OCI-LY1 (cell line): ENCODE measurements around the gene DGKB.

Experiments used
- H2AFZ ChIP-seq: fragments of 200-600 bp; sonication (generic), shearing (Covaris generic); 2 replicates; pipeline ENCODE4 v1.6.0; 2014; ENCODE audit warnings: antibody characterized with exemption, mild to moderate bottlenecking, low read length
- H3F3A ChIP-seq: fragments of 200-600 bp; sonication (generic), shearing (Covaris generic); 2 replicates; pipeline ENCODE4 v1.6.0; 2014; ENCODE audit warnings: mild to moderate bottlenecking, antibody characterized with exemption, low read length, moderate library complexity; ENCODE audit not compliant: insufficient read depth
- H3K27ac ChIP-seq: fragments of 200-600 bp; sonication (generic); 2 replicates; pipeline ENCODE4 v1.5.1; 2014; ENCODE audit warnings: low read length, mixed run types, mild to moderate bottlenecking, low read depth; ENCODE audit not compliant: poor library complexity, severe bottlenecking
- H3K27me3 ChIP-seq: fragments of 200-600 bp; sonication (generic); 2 replicates; pipeline ENCODE4 v1.6.0; 2014; ENCODE audit warnings: antibody characterized with exemption, mild to moderate bottlenecking, low read length, moderate library complexity; ENCODE audit not compliant: insufficient read depth
- H3K36me3 ChIP-seq: fragments of 200-600 bp; sonication (generic); 2 replicates; pipeline ENCODE4 v1.6.1; 2014; ENCODE audit warnings: mild to moderate bottlenecking, antibody characterized with exemption, low read length, moderate library complexity, mixed read lengths; ENCODE audit not compliant: insufficient read depth
- H3K4me1 ChIP-seq: fragments of 200-600 bp; sonication (generic); 2 replicates; pipeline ENCODE4 v1.5.1; 2014; ENCODE audit warnings: mild to moderate bottlenecking, low read length, moderate library complexity; ENCODE audit not compliant: insufficient read depth, severe bottlenecking
- H3K4me2 ChIP-seq: fragments of 200-600 bp; sonication (generic), shearing (Covaris generic); 2 replicates; pipeline ENCODE4 v1.6.1; 2014; ENCODE audit warnings: low read length
- H3K4me3 ChIP-seq: fragments of 200-600 bp; sonication (generic); 2 replicates; pipeline ENCODE4 v1.5.1; 2014; ENCODE audit warnings: low read length, low read depth, mild to moderate bottlenecking, mixed read lengths; ENCODE audit not compliant: poor library complexity, severe bottlenecking
- H3K79me2 ChIP-seq: fragments of 200-600 bp; shearing (Covaris generic); 2 replicates; pipeline ENCODE4 v1.6.1; 2016; ENCODE audit warnings: mixed run types, low read length, mixed read lengths; ENCODE audit not compliant: insufficient read depth
- H3K9ac ChIP-seq: fragments of 200-600 bp; sonication (generic), shearing (Covaris generic); 2 replicates; pipeline ENCODE4 v1.6.1; 2014; ENCODE audit warnings: mild to moderate bottlenecking, low read length, mixed read lengths
- H3K9me2 ChIP-seq: fragments of 200-600 bp; sonication (generic), shearing (Covaris generic); 2 replicates; pipeline ENCODE4 v1.6.1; 2014; ENCODE audit warnings: low read depth, mild to moderate bottlenecking, low read length, mixed read lengths
- H3K9me3 ChIP-seq: fragments of 200-600 bp; shearing (Covaris generic); 2 replicates; pipeline ENCODE4 v1.6.1; 2014; ENCODE audit warnings: low read length, mixed read lengths
- H4K20me1 ChIP-seq: fragments of 200-600 bp; sonication (generic), shearing (Covaris generic); 2 replicates; pipeline ENCODE4 v1.6.0; 2016; ENCODE audit warnings: mild to moderate bottlenecking, low read length; ENCODE audit not compliant: insufficient read depth
- CTCF ChIP-seq: fragments of 200-600 bp; sonication (generic), shearing (Covaris generic); IDR thresholded peaks from 2 replicates; pipeline ENCODE4 v1.5.1; 2017; ENCODE audit warnings: mild to moderate bottlenecking, antibody characterized with exemption, low read length, moderate library complexity, mixed read lengths
- EZH2 ChIP-seq: fragments of 200-600 bp; sonication (generic), shearing (Covaris generic); IDR thresholded peaks from 2 replicates; pipeline ENCODE4 v1.8.0; 2017; ENCODE audit warnings: borderline replicate concordance, mixed run types, mild to moderate bottlenecking, antibody characterized with exemption, low read length, moderate library complexity, mixed read lengths

DGKB gene

GRCh38 chr7:14521183-14521582 is 381.4 kb downstream of the DGKB start:
- Histone ChIP-seq H3K79me2 (no peaks in the 10 kb centered on the region), H4K20me1 (no peaks in the 10 kb centered on the region), H3K9me2 (no peaks in the 10 kb centered on the region), H3K4me3 (no peak overlapping the region), H2AFZ (no peak overlapping the region), H3K27ac (no peak overlapping the region), H3K4me1 (no peaks in the 10 kb centered on the region), H3K27me3 (no peaks in the 10 kb centered on the region), H3K4me2 (no peak overlapping the region), H3K36me3 (no peaks in the 10 kb centered on the region), H3K9ac (no peak overlapping the region), H3F3A (no peaks in the 10 kb centered on the region), H3K9me3 (no peaks in the 10 kb centered on the region)
- TF ChIP-seq CTCF (no peak), EZH2 (no peak)

GRCh38 chr7:14510268-14510667 is 392.3 kb downstream of the DGKB start:
- no peak overlapping the region for H3K4me3 ChIP-seq
- H3K9me3 ChIP-seq, result no peaks in the 10 kb centered on the region
- no peak overlapping the region for H3K27ac ChIP-seq
- no peak overlapping the region for H3K4me2 ChIP-seq
- no peaks in the 10 kb centered on the region for H4K20me1 ChIP-seq
- no peaks in the 10 kb centered on the region for H3F3A ChIP-seq
- H3K79me2 ChIP-seq, result no peaks in the 10 kb centered on the region
- H3K4me1 ChIP-seq, result no peaks in the 10 kb centered on the region
- no peak overlapping the region for H3K9ac ChIP-seq
- H3K36me3 ChIP-seq, result no peaks in the 10 kb centered on the region
- no peaks in the 10 kb centered on the region for H3K27me3 ChIP-seq
- H3K9me2 ChIP-seq, result no peaks in the 10 kb centered on the region; the same call in 1 of the 2 replicates
- no peak for TF ChIP-seq CTCF
- no peak for TF ChIP-seq EZH2
- H2AFZ ChIP-seq, result no peak overlapping the region

GRCh38 chr7:14507617-14508016 is 394.9 kb downstream of the DGKB start:
- Histone ChIP-seq H2AFZ (no peak overlapping the region), H3K9me3 (no peaks in the 10 kb centered on the region)
- TF ChIP-seq EZH2 (no peak), CTCF (no peak)

More at GRCh38 chr7:14507617-14508016, 394.9 kb downstream of the DGKB start:
- Histone ChIP-seq H3F3A (no peaks in the 10 kb centered on the region), H3K9me2 (no peaks in the 10 kb centered on the region; the same call in 1 of the 2 replicates), H3K4me1 (no peaks in the 10 kb centered on the region), H3K4me2 (no peak overlapping the region), H3K79me2 (no peaks in the 10 kb centered on the region), H4K20me1 (no peaks in the 10 kb centered on the region), H3K27me3 (no peaks in the 10 kb centered on the region), H3K4me3 (no peak overlapping the region), H3K9ac (no peak overlapping the region), H3K36me3 (no peaks in the 10 kb centered on the region), H3K27ac (no peak overlapping the region)
